Hematopoietic multipotent progenitor cell treated with erythropoietin and hydrocortisone succinate and interleukin-3 and kit ligand, for 8 days (in vitro differentiated cells): ENCODE measurements around the gene LRRC8E.
A peak's percentile ranks its signal among the peaks of the same experiment; 100 is the strongest.

ENCODE experiments used
- DNase-seq: peaks from one replicate; pipeline ENCODE4 v3.0.0-alpha.2; 2015

LRRC8E gene

GRCh38 chr19:7888826-7889217 lies 512 bp downstream of the LRRC8E start:
- DNase-seq: no peak

DNA sequence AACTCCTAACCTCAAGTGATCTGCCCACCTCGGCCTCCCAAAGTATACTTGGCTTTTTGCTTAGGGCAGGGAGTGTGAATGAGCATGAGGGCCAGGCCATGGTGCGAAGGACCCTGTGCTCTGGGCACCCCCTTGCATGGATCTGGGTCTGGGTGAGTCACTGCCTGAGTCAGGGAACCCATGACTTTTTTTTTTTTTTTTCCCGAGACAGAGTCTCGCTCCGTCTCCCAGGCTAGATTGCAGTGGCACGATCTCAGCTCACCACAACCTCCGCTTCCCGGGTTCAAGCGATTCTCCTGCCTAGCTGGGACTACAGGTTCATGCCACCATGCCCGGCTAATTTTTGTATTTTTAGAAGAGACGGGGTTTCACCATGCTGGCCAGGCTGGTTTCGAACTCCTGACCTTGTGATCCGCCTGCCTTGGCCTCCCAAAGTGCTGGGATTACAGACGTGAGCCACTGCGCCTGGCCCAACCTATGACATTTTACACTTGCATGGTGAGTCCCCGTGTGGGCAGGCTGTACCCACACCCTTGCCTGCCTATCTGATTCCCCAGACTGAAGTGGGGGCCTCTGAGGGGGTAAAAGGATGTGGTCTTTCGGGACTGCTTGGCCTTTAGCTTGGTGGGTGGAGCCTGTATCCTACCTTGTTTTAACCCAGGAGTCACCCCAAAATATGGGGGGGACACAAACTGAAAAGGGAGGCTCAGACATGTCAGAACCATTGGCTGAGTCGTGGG lies 5.2 kb downstream of the LRRC8E start:
- peak; percentile 36 for DNase-seq

DNA sequence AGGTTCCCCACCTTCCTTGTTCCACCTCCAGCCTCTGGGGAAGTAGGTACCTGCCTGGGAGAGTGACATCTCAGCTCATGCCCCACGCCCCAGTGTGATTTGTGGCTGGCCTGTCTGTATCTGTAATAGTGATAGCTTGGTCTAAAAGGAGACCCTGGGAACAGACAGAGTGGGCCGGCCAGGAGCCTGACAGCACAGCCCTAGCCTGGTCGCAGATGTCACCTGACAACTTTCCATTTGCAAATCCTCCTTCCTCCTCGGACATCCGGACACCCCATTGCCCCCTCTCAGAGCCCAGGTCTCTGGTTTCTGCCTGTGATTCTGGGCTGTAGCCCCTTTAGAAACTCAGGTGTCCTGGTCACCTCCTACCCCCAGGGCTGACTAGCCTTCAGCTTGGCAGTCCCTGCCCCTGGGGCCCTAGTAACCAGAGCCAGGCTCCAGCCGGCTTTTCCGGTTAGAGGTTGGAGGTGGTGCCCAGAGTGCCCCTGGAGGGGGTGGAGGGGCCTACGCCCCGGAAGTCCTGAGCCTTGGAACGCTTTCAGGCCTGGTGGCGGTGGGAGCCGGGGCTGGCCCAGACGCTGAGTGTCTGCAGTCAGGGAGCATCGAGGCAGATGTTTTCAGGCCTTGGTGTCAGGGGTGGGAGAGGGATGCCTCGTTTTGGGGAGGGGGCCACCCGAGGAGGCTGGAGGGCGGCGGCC lies 6.5 kb downstream of the LRRC8E start:
- DNase-seq: no peak

DNA sequence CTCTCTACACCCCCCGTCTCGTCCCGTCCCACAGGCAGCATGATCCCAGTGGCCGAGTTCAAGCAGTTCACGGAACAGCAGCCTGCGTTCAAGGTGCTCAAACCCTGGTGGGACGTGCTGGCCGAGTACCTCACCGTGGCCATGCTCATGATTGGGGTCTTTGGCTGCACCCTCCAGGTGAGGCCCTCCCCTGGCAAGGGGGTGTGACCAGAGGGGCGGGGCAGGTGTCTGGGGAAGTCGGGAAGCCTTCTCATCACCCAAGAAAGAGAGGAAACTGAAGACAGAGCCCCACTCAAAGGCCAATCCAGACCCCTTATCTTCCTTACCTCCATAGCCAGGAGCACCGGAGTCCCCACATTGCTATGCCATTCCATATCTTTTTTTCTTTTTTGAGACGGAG lies 7.3 kb downstream of the LRRC8E start:
- no peak for DNase-seq

DNA sequence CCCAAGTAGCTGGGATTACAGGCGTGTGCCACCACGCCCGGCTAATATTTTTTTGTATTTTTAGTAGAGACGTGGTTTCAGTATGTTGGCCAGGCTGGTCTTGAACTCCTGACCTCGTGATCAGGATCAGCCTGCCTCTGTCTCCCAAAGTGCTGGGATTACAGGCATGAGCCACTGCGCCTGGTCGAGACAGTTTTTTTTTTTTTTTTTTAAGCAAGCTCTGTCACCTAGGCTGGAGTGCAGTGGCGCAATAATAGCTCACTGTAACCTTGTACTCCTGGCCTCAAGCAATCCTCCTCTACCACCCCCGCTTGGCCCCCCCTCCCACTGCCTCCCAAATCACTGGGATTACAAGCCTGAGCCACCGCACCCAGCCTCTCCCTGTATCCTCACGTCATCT lies 9.0 kb downstream of the LRRC8E start:
- no peak for DNase-seq

DNA sequence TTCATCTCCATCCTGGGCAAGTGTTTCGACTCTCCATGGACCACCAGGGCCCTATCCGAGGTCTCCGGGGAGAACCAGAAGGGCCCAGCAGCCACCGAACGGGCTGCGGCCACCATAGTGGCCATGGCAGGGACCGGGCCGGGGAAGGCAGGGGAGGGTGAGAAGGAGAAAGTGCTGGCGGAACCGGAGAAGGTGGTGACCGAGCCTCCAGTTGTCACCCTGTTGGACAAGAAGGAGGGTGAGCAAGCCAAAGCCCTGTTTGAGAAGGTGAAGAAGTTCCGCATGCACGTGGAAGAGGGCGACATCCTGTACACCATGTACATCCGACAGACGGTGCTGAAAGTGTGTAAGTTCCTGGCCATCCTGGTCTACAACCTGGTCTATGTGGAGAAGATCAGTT lies 10.7 kb downstream of the LRRC8E start:
- no peak for DNase-seq

GRCh38 chr19:7899751-7900378 lies 11.6 kb downstream of the LRRC8E start:
- no peak for DNase-seq

DNA sequence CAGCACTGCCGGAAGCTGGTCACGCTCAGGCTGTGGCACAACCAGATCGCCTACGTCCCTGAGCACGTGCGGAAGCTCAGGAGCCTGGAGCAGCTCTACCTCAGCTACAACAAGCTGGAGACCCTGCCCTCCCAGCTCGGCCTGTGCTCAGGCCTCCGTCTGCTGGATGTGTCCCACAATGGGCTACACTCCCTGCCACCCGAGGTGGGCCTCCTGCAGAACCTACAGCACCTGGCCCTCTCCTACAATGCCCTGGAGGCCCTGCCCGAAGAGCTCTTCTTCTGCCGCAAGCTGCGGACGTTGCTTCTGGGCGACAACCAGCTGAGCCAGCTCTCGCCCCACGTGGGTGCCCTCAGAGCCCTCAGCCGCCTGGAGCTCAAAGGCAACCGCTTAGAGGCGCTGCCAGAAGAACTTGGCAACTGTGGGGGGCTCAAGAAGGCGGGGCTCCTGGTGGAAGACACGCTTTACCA lies 12.1 kb downstream of the LRRC8E start:
- DNase-seq: no peak

GRCh38 chr19:7900931-7901330 lies 12.6 kb downstream of the LRRC8E start:
- no peak for DNase-seq

DNA sequence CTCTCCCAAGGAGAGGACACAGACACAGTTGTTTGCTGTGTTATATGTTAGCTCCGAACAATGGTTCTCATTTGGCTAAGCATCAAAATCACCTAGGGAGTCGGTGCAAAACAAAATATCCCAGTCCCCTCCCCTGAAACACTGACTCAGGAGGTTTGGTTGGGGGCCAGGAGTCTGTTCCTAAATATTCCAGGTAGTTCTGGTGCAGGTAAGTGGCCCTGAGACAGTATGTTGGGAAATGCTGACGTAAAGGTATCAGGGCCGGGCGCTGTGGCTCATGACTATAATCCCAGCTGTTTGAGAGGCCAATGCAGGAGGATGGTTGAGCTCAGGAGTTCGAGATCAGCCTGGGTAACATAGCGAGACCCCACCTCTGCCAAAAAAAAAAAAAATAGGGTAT lies 13.0 kb downstream of the LRRC8E start:
- DNase-seq: no peak

DNA sequence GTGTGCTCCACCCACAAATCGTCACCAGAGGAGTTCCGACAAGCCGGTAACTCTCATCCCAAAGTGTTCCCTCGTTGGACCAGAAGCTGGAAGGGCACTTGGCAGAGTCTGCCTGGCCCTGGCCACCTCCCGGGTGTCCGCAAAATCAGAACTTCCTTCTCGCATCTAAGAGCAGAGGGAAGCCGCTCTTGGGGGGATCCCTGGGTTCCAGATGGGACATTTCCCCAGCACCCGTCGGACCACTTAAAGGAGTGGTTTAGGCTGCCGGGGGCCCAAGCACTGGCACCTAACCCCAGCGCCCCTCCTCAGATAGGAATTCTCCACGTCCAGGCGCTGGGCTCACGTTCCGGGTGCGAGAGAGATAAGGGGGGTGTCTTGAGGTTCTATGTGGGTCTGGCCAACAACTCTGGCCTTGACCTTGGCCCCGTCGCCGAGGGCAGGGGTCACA lies 14.5 kb downstream of the LRRC8E start:
- DNase-seq: no peak

GRCh38 chr19:7903244-7904073 lies 15.1 kb downstream of the LRRC8E start, which contains the start of gene MAP2K7:
Gene MAP2K7 (plus strand): TSS chr19:7903877. CDS start chr19:7903945, 68 bp downstream.
- DNase-seq: peak; percentile 99

DNA sequence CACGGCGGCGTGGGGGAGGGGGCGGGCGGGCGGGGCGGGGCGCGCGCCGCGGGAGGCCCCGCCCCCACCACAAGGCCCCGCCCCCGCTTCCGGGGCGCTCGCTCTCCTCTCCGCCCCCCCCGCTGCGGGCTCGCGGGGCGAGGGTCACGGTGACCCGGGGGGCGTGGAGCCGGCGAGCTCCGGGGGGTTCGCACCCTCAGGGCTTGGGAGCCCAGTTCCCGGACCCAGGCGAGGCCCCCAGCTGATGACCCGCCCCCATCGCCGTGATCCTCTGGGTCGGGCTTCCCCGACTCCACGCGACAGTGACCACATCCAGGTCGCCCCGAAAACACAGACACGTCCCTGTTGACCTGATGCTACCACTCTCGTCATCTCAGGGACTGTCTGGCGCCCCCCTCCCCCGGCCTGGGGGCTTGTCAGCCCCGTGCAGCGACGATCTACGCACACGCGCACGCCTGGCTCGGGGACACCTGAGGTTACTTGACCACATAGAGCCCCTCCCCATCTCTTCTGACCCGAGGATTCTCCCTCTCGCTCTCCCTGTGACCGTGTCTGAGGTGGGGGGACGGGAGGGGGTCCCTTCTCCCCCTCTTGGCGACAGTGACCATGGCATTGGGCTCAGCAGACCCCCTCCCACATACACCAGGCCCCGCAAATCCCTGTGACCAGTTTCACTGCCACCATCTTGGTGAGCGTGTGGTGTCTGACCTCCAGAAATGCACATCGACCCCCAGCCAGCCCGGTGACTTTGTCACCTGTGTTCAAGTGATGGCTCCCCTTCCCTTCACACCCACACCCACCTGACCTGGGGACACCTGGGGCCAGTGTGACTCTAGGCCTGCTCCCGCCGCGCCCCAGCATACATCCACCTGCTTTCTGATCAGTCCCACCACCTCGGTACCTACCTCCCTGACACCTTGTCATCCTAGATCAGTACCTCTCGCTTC lies 16.0 kb downstream of the LRRC8E start:
- peak; percentile 29 for DNase-seq

DNA sequence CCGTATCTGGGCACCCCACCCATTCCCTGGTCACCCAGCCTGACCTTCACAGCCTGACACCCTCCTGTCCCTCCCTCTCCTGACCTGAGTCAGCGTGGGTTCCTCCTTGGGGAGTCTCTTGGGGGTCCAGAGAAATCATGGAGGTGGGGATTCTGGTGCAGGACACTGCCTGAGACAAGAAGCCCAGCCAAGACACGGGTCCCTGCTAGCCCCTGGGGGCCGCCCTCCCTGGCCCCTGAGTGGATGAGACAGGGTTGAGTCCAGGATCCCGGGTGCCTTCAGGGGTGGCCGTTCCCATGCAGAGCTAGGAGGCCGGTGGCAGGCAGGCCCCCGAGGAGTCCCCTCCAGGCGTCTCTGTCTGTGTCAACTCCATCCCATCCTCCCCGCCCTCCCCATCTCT lies 17.0 kb downstream of the LRRC8E start:
- DNase-seq: no peak

DNA sequence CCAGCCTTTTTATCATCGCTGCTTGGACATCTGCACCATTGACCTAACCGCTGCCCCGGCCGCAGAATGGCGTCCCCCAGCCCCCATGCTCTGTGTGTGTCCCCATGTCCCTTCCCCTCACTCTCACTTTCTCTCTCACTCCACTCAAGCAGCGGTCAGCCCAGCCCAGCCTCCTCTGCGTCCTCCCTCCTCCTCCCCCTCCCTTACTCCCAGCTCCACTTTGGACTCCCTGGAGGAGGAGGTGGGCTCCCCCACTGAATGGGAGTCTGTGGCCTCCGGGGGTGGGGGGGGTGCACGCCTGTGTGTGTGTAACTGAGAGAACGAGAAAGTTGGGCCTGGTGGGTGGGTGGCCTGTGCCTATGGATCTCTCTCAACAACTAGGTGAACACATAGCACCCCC lies 17.5 kb downstream of the LRRC8E start:
- DNase-seq: no peak

GRCh38 chr19:7907122-7907521 lies 18.8 kb downstream of the LRRC8E start:
- no peak for DNase-seq

- no peak for DNase-seq
Measured at GRCh38 chr19:7907544-7907943, 19.2 kb downstream of the LRRC8E start.

DNA sequence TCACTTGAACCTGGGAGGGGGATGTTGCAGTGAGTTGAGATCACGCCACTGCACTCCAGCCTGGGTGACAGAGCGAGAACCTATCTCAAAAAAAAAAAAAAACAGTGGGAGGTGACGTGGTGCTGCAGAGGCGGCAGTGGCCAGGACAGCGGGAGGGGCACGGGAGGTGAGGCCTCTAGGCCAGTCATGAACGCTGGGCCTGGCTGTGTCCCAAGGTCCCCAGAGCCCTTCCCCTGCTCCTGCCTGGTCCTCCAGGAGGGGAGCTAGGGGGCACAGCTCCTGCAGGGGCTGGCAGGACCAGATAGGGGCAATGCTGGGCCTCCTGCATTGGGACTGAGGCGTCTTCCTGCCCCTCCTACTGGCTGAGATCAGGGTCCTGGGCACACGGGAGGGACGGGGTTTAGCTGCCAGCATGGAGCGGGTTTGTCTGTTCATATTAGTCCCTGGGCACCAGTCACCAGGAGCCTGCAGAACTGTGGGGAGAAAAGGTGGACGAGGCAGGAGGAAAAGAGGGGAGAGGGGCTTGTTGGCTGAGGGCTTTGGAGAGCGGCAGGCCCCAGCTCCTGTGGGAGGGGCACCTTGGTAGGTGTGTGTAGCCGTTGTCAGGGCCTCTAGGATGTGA lies 19.9 kb downstream of the LRRC8E start:
- DNase-seq: peak; percentile 42

DNA sequence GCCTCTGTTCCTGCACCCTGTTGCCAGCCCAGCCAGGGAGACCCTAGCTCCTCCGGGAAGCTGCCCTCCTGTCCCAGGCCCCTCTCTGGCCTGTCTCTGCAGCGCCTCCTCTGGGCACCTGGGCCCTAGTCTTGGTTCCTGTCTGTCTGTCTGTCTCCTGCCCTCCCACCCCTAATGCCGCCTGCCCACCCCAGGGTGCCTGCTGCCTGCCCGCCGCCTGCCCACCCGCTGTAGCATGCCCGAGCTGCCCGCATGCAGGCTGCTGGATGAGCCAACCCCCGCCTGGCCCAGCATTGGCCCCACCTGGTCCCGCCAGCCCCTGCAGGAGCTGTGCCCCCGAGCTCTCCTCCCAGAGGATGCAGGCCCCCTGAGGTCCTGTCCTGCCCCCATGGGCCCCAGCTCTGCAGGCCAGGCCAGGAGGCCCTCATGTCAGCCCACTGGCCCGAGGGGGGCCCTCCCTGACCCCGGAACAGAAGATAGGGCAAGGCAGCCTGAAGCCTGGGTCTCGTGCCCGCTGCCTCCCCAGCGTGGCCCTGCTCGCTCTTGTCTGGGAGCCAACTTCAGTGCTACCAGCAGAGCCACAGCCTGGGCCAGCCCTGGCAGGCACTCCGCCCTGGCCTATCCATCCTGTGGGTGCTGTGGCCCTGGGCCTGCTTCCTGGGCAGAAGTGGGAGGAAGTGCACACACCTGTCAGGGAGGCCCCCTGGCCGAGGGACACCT lies 20.6 kb downstream of the LRRC8E start:
- no peak for DNase-seq

GRCh38 chr19:7909471-7910067 lies 21.3 kb downstream of the LRRC8E start:
- no peak for DNase-seq
